NCI-H82 treated with DMSO at 0.1 percent for 48 hours (cell line): ENCODE data around the gene CYB561A3.

Experiments
- DNase-seq: peaks from one replicate; lab custom pipeline; 2025; ENCODE audit not compliant: unreplicated experiment; lab: John Stamatoyannopoulos, UW

The CYB561A3 gene

DNA sequence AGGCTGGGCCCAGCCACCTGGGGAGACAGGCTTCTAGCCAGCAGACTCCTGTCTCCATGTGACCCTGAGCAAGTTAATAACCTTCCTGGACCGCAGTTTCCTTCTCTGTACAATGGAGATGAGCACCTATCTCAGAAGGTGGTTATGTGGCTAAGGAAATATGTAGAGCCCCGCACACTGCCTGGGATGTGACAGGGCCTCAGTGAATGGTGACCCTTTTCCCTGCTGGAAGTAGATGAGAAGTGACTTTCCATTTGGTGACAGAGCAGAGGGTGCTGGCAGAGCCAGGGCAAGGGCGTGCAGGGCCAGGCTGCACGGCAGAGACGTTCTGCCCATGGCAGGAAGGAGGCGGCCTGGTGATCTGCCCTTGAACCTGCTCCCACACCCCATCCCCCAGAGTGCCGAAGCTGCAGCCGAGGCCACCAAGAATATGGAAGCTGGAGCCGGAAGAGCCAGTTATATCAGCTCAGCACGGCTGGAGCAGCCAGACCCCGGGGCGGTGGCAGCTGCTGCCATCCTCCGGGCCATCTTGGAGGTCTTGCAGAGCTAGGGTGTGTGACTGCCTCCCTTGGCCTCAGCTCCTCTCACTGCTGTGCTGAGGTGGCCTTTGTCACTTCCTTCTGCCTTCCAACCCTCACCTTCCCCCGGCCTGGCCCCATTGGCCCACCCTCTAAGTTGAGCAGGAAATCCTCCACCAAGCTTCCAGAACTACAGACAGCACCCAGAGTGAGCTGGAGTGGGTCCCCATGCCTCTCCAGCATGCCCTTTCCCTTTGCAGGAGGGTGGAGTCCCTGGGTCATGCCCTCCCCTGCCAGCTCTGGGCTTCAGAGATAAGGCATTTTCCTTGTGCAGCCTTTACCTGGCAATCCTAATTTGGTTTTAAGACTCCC is 15.5 kb downstream of the CYB561A3 start:
- no peak for DNase-seq

DNA sequence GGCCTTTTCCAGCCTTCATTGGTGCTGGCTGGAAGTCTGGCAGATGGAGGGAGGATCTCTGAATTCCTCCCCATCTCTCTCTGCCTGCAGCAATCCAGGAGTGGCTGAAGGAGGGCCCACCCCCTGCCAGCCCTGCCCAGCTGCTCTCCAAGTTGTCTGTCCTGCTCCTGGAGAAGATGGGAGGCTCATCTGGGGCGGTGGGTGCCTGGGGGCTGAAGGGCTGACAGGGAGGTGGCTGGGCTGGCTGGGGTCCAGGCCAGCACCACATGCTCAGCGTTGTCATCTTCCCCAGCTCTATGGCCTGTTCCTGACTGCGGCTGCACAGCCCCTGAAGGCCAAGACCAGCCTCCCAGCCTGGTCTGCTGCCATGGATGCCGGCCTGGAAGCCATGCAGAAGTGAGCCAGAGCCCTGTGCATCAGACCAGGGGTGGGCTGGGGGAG is 16.5 kb downstream of the CYB561A3 start:
- DNase-seq, result no peak

DNA sequence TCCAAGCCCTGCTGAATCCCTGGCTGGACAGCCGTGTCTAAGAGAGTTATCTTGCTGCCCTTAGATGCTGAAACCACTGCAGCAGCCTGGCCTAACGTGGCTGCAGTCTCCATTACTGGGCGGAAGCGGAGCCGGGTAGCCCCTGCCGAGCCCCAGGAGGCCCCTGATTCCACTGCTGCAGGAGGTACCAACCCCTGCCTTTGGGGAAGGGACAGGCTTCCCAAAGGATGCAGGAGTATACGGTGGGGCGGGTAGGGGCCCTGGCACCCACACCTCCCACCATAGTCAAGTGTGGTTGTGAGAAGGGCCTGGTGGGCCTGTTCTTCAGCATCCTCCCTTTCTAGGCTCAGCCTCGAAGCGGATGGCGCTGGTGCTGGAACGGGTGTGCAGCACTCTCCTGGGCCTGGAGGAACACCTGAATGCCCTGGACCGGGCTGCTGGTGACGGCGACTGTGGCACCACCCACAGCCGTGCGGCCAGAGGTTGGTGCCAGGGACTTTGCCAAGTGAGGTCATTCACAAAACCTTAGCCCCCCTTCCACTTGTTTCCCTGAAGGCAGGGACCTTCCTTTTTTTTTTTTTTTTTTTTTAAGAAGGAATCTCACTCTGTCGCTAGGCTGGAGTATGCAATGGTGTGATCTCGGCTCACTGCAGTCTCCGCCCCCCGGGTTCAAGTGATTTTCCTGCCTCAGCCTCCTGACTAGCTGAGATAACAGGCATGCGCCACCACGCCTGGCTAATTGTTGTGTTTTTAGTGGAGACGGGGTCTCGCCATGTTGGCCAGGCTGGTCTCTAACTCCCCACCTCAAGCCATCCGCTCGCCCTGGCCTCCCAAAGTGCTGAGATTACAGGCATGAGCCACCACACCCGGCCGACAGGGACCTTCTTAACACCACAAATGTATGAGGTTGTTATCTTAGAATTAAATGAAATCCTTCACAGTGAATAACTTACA is 17.6 kb downstream of the CYB561A3 start:
- no peak for DNase-seq

- no peak for DNase-seq
These were observed 19.4 kb downstream of the CYB561A3 start for GRCh38 chr11:61342207-61342803.

GRCh38 chr11:61341706-61342105 is 20.0 kb downstream of the CYB561A3 start:
- DNase-seq, result no peak

DNA sequence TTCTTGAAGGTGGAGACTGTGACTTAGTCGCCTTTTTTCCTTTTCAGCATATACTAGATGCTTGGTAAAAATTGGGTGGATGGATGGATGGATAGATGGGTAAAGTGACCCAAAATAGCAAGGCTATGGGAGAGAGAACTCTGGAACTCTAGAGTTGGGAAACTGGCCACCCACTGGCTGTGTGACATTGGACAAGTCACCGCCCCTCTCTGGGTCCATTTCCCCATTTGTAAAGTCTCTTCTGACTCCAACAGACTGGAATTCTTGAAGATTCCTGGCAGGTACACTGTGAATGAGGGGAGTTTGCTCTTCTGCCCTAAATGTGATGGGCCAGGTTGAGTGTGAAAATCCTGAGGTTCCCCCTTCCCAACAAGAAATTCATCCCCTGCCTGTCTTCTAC is 20.7 kb downstream of the CYB561A3 start:
- DNase-seq, result no peak

- no peak for DNase-seq
These were observed 22.2 kb downstream of the CYB561A3 start for GRCh38 chr11:61339490-61339878.

DNA sequence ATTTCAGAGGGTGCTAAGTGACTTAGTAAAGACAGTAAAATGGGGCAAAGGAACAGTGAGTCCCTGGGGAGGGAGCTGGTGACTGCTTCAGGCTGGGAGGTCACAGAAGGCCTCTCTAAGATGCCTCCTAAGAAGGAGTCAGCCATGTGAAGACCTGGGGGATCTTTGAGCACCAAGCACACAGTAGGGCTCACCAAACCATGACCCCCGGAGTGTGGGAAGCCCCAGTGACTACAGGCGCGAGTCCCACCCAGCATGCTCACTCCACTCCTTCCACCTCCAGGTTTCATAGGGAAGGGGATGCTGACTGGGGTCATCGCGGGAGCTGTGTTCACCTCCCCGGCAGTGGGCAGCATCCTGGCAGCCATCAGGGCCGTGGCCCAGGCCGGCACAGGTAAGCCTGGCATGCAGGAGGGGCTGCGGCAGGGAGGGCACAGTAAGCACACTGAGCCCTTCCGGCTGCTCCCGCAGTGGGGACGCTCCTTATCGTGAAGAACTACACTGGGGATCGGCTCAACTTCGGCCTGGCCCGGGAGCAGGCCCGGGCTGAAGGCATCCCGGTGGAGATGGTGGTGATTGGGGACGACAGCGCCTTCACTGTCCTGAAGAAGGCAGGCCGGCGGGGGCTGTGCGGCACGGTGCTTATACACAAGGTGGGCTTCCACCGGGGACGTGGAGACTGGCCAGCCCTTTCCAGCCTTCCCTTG is 22.7 kb downstream of the CYB561A3 start:
- no peak for DNase-seq

DNA sequence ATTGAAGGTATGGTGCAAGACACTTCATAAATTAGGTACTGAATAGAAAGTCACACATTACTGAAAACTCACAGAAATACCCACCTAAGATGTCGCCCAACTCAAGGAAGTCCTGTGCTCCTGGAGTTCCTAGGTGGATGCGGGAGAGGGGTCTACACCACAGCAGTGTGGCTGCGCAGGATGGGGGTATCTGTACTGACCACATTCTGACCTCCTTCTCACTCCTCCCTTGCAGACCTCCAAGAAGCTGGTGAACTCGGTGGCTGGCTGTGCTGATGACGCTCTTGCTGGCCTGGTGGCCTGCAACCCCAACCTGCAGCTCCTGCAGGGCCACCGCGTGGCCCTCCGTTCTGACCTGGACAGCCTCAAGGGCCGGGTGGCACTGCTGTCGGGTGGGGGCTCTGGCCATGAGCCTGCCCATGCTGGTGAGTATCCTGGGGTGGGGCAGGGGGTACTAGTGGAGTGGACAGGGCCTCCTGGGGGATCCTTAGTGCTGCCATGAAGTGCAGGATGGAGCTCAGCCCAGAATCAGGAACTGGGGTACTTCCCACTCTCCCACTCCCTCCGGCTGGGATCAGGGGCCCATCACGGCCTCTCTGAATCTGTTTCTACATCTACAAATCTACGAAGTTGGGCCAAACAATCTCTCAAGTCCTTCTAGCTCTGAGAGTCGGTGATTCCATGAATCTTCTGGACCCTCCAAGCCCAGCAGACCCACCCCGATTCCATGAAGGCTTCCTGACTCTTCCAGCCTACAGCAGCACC is 23.8 kb downstream of the CYB561A3 start:
- no peak for DNase-seq

GRCh38 chr11:61336171-61336935 is 25.3 kb downstream of the CYB561A3 start:
- peak; percentile 3 for DNase-seq

GRCh38 chr11:61335355-61335710 is 26.3 kb downstream of the CYB561A3 start:
- no peak for DNase-seq

DNA sequence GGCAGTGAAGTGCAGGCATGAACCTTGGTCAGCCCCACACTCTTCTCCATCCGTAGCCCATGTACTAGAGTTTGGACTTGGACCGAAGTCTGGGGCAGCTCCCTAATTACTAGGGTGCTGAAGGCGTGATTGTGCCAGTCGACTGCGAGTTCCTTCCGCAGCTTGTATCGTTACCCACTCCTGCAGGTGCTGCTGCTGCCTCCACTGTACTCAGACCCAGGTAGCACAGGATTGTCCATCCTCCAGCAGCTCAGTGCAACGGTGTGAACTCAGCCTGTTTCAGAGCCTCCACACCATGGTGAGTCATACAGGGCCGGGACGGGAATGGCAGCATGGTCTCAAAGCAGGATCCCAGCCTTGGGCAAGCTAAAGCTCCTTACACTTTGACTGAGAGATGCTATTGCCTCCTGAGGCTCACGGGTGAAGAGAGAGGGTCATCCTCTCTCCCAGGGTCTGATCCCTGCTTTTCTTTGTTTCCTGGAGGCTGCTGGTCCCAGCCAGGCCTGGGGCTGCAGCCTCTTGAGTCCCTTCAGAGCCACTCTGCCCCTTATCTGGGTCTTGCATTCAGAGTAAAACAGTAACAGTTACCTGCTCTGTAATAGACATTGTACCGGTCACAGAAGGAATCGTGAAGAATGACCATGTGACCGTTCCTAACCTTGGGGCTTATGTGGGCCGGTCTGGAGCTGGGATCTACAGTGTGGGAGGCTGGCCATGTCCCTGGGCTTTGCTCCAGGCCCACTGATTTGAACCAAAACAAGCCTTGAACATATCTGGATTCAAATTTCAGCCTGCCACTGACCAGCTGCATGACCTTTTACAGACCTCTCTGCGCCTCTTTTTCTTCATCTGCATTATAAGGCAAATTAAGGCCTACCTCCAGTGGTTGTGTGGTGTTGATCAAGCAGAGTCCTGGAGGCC is 27.0 kb downstream of the CYB561A3 start:
- DNase-seq, result no peak

GRCh38 chr11:61333550-61334433 is 27.9 kb downstream of the CYB561A3 start:
- DNase-seq, result no peak

- peak; percentile 58 for DNase-seq
These were observed 28.7 kb downstream of the CYB561A3 start, which contains the start of the genes DDB1 and TKFC for GRCh38 chr11:61332797-61333549. DDB1 (minus strand) TSS chr11:61333105; CDS start chr11:61332968, 137 bp downstream. TKFC (plus strand) TSS chr11:61333228; CDS start chr11:61334729, 1,501 bp downstream.

- no peak for DNase-seq
These were observed 29.3 kb downstream of the CYB561A3 start for GRCh38 chr11:61332281-61332796.

GRCh38 chr11:61331651-61332050 is 30.0 kb downstream of the CYB561A3 start:
- DNase-seq, result no peak
